Hematopoietic multipotent progenitor cell treated with erythropoietin and hydrocortisone succinate and interleukin-3 and kit ligand, for 6 days (in vitro differentiated cells): Measurements from ENCODE around the gene MYMX.

Experiments
- DNase-seq: peaks from one replicate; pipeline ENCODE4 v3.0.0-alpha.2; 2015

Gene MYMX

GRCh38 chr6:44234101-44235025 is 17.6 kb downstream of the MYMX start:
- peak; percentile 61 for DNase-seq

GRCh38 chr6:44235269-44235668 is 18.5 kb downstream of the MYMX start:
- no peak for DNase-seq

- no peak for DNase-seq
Measured at GRCh38 chr6:44235891-44236516, 19.3 kb downstream of the MYMX start.

GRCh38 chr6:44237021-44237812 is 20.5 kb downstream of the MYMX start:
- DNase-seq: peak; percentile 96

- peak; percentile 83 for DNase-seq
Measured at GRCh38 chr6:44237813-44238433, 21.2 kb downstream of the MYMX start.

GRCh38 chr6:44238687-44239350 is 22.1 kb downstream of the MYMX start:
- DNase-seq: no peak

GRCh38 chr6:44243345-44243744 is 26.6 kb downstream of the MYMX start:
- DNase-seq: no peak

GRCh38 chr6:44245391-44245911 is 28.7 kb downstream of the MYMX start:
- no peak for DNase-seq

- peak; percentile 79 for DNase-seq
Measured at GRCh38 chr6:44245912-44246662, 29.4 kb downstream of the MYMX start.

- peak; percentile 99 for DNase-seq
Measured at GRCh38 chr6:44246663-44247337, 30.1 kb downstream of the MYMX start, which contains the start of gene HSP90AB1. Gene HSP90AB1 (plus strand): TSS chr6:44247101. CDS start chr6:44248630, 1,529 bp downstream.

- DNase-seq: peak; percentile 90
Measured at GRCh38 chr6:44247338-44248302, 30.9 kb downstream of the MYMX start.

- no peak for DNase-seq
Measured at GRCh38 chr6:44248579-44248978, 31.9 kb downstream of the MYMX start.

GRCh38 chr6:44249082-44249748 is 32.5 kb downstream of the MYMX start:
- no peak for DNase-seq

GRCh38 chr6:44250067-44250717 is 33.5 kb downstream of the MYMX start:
- no peak for DNase-seq

GRCh38 chr6:44250718-44251123 is 34.0 kb downstream of the MYMX start:
- peak; percentile 45 for DNase-seq

- DNase-seq: no peak
Measured at GRCh38 chr6:44251576-44252524, 35.1 kb downstream of the MYMX start.
